ENCODE data around the gene EYA3.

The EYA3 gene

DNA sequence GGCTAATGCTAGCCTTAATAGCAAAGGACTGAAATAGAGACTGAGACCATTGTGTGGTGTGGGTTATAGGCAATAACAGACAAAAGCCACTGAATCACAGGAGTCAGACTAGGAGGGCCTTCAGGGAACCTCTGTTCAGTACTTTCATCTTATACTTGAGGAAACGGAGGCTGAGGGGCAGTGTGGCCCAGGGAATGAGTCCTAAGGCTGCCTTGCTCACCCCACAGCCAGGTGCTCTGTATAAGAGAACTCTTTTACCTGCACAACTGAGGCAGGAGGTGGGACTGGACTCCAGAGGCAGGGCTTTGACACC is 150.9 kb downstream of the EYA3 start:
- H3K4me3 Mint-ChIP-seq, result no peak overlapping the region
- H3K9me3 Mint-ChIP-seq, result no peaks in the 10 kb centered on the region
- H3K36me3 Mint-ChIP-seq, result no peaks in the 10 kb centered on the region
- peaks cover 35% of the 10 kb centered on the region for H3K4me1 Mint-ChIP-seq
- H3K27ac Mint-ChIP-seq, result no peak overlapping the region
- H3K27me3 Mint-ChIP-seq, result peaks cover 7% of the 10 kb centered on the region

- Mint-ChIP-seq H3K9me3 (no peaks in the 10 kb centered on the region), H3K27me3 (peaks cover 7% of the 10 kb centered on the region), H3K27ac (no peak overlapping the region), H3K4me1 (peaks cover 30% of the 10 kb centered on the region), H3K36me3 (no peaks in the 10 kb centered on the region), H3K4me3 (no peak overlapping the region)
Measured at GRCh38 chr1:27936370-27936769, 152.0 kb downstream of the EYA3 start.

DNA sequence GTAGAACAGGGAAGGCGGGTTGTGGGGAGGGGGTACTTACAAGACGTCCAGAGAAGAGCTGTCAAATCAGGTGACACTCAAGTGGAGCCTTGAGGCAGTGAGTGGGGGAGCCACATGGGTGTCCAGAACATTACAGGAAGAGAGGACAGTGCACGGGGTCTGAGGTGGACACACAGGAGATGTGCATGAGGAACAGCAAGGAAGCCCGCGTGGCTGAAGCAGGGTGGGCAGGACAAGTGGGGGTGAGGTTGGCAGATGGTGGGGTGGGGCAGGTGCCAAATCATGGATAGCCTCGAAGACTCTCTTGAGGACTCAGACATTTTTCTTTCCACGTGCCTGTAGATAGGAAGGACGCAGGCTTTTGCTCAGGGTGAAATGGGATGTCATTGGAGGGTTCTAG is 152.7 kb downstream of the EYA3 start:
- Mint-ChIP-seq H3K4me1 (peaks cover 24% of the 10 kb centered on the region), H3K9me3 (no peaks in the 10 kb centered on the region), H3K27me3 (peaks cover 7% of the 10 kb centered on the region), H3K36me3 (no peaks in the 10 kb centered on the region), H3K4me3 (peak overlapping the region; percentile 82), H3K27ac (peak overlapping the region; percentile 31)

DNA sequence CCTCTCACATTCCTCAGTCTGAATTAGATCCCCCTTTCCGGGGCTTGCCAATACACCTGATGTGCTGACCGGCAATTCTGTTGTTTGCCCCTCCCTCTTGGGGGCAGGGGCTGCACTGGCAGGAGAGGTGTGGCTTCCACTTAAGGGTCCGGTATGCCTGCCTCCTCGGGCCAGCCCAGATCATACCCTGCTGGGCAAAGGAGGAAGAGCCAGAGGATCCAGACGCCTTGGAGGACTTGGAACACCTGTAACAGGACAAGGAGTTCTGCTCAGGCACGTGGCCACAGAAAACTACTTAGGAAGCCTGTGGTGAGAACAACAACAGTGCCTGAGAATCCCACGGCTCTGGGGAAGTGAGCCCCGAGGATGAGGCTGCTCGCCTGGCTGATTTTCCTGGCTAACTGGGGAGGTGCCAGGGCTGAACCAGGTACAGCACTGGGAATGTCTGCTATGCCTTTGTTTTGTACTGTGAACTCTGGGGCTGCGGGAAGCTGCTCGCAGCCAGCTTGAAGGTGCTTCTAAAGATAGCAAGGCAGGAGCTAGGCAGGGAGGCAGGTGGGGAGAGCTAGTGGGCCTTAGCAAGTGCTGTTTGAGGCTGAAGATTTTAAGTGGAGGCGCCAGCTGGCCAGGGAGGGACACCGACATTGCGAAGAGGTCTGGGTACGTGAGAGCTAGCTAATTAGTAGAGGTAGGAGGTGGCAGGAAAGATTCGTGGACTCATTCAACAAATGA is 153.4 kb downstream of the EYA3 start, which contains the start of gene SMPDL3B:
TSS of gene SMPDL3B (plus strand) at position 183 of the 732 bp plus-strand sequence. CDS start at position 367, 184 bp downstream.
- Mint-ChIP-seq H3K36me3 (no peaks in the 10 kb centered on the region), H3K4me1 (peaks cover 17% of the 10 kb centered on the region), H3K4me3 (peak within 1 kb of the TSS; percentile 82), H3K27me3 (peaks cover 7% of the 10 kb centered on the region), H3K9me3 (no peaks in the 10 kb centered on the region), H3K27ac (peak within 1 kb of the TSS; percentile 31)

DNA sequence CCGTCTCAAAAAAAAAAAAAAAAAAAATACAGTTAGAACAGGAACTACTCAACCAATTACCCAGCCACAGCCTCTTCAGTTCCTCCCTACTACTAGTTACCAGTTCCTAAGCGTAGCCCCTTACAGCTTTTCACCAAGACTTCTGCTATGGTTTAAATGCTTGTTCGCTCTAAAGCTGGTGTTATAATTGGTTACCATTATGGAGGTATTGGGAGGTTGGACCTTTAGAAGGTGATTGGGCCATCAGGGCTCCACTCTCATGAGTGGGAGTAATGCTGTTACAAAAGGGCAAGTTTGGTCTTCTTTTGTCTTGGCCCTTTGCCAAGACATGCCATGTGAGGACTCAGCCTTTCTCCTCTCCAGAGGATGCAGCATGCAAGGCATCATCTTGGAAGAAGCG is 156.7 kb downstream of the EYA3 start:
- Mint-ChIP-seq H3K36me3 (no peaks in the 10 kb centered on the region), H3K4me1 (peaks cover 16% of the 10 kb centered on the region), H3K27ac (no peak overlapping the region), H3K27me3 (peaks cover 7% of the 10 kb centered on the region), H3K4me3 (no peak overlapping the region), H3K9me3 (no peaks in the 10 kb centered on the region)

DNA sequence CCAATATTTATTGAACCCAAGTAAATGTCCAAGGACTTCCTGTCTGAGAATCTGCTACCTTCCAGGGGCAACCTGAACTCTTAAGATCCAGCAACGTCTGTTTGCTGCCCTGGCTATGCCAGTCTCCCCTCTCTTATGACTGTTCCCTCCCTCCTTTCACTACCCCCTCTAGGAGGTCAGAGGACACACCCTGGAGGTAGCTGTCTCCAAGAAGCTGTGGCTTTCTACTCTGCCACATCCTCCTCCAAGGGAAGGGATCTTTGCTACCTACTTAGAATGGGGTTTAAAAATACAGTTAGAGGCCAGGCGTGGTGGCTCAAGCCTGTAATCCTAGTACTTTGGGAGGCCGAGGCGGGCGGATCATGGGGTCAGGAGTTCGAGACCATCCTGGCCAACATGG is 157.2 kb downstream of the EYA3 start:
- no peak overlapping the region for H3K4me3 Mint-ChIP-seq
- no peaks in the 10 kb centered on the region for H3K9me3 Mint-ChIP-seq
- no peak overlapping the region for H3K27ac Mint-ChIP-seq
- H3K27me3 Mint-ChIP-seq, result peaks cover 7% of the 10 kb centered on the region
- peaks cover 16% of the 10 kb centered on the region for H3K4me1 Mint-ChIP-seq
- no peaks in the 10 kb centered on the region for H3K36me3 Mint-ChIP-seq

- Mint-ChIP-seq H3K27me3 (peaks cover 2% of the 10 kb centered on the region), H3K9me3 (no peaks in the 10 kb centered on the region), H3K27ac (no peak overlapping the region), H3K4me1 (peaks cover 4% of the 10 kb centered on the region), H3K36me3 (no peaks in the 10 kb centered on the region), H3K4me3 (no peak overlapping the region)
Measured at GRCh38 chr1:27928216-27928954, 160.0 kb downstream of the EYA3 start.

DNA sequence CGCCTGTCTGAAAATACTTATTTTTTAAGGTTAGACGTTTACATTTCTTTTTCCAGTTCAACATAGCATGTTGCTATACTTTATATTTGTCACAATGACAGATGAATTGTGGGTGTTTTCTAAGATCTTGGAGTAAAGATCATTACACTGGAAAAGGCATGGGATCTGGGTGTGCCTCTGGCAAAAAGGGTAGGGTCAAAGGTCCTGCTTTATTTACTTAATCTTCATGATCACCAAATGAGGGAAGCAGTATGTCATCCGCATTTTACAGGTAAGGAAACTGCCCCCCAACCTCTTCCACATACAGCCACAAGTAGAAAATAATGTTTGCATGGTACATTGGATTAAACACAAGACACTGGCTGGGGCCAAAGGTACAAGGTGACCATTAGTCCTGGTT is 166.1 kb downstream of the EYA3 start:
- no peaks in the 10 kb centered on the region for H3K36me3 Mint-ChIP-seq
- H3K27me3 Mint-ChIP-seq, result no peaks in the 10 kb centered on the region
- H3K4me1 Mint-ChIP-seq, result no peaks in the 10 kb centered on the region
- H3K4me3 Mint-ChIP-seq, result no peak overlapping the region
- H3K27ac Mint-ChIP-seq, result no peak overlapping the region
- no peaks in the 10 kb centered on the region for H3K9me3 Mint-ChIP-seq

Measured in activated naive CD4-positive, alpha-beta T cell treated with anti-CD3 and anti-CD28 coated beads, Interleukin-2, amount 50 U/mL, for 24 hours (primary cell).